ENCODE data around the gene PTOV1.

DNA sequence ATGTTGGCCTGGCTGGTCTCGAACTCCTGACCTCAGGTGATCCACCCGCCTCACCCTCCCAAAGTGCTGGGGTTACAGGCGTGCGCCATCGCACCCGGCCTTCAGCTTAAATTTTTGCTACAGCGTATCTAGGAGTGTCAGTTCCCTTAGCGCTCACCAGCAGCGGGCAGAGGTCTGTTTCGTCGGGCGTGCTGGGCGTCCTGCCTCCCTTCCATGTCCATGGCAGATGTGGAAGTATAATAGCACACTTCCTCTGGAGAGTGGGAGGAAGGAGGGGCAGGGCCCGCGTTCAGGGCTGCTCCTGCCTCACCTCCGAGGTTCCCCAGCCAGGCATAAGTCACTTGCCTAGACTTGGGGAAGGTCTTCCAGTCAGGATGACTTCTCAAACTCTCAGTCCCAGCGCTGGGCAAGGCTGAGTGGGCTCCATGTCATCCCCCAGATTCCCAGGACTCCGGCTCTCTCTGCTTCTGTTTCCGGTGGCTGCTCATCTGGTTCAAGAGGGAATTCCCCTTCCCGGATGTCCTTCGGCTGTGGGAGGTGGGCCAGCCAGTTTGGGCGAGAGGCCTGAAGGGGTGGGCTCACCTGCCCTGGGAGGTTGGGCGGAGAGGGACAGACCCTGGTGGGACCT lies 36.2 kb downstream of the PTOV1 start:
- TF ChIP-seq, protein P1, sequence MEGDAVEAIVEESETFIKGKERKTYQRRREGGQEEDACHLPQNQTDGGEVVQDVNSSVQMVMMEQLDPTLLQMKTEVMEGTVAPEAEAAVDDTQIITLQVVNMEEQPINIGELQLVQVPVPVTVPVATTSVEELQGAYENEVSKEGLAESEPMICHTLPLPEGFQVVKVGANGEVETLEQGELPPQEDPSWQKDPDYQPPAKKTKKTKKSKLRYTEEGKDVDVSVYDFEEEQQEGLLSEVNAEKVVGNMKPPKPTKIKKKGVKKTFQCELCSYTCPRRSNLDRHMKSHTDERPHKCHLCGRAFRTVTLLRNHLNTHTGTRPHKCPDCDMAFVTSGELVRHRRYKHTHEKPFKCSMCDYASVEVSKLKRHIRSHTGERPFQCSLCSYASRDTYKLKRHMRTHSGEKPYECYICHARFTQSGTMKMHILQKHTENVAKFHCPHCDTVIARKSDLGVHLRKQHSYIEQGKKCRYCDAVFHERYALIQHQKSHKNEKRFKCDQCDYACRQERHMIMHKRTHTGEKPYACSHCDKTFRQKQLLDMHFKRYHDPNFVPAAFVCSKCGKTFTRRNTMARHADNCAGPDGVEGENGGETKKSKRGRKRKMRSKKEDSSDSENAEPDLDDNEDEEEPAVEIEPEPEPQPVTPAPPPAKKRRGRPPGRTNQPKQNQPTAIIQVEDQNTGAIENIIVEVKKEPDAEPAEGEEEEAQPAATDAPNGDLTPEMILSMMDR (IDR thresholded peaks at IDR 0.05), result no peak
- no peak for TF ChIP-seq SP1 (CRISPR knock-in tag; conservative IDR thresholded peaks at IDR 0.05)
- no peak for TF ChIP-seq JUN (CRISPR knock-in tag; IDR thresholded peaks at IDR 0.05)
- no peak for TF ChIP-seq NFYB (CRISPR knock-in tag; conservative IDR thresholded peaks at IDR 0.05; ENCODE audit: low read depth)
- TF ChIP-seq, protein P2, sequence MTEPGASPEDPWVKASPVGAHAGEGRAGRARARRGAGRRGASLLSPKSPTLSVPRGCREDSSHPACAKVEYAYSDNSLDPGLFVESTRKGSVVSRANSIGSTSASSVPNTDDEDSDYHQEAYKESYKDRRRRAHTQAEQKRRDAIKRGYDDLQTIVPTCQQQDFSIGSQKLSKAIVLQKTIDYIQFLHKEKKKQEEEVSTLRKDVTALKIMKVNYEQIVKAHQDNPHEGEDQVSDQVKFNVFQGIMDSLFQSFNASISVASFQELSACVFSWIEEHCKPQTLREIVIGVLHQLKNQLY (CRISPR knock-in tag; IDR thresholded peaks at IDR 0.05), result no peak
- TF ChIP-seq CREB1 (CRISPR knock-in tag; IDR thresholded peaks at IDR 0.05), result no peak
- TF ChIP-seq, protein P3, sequence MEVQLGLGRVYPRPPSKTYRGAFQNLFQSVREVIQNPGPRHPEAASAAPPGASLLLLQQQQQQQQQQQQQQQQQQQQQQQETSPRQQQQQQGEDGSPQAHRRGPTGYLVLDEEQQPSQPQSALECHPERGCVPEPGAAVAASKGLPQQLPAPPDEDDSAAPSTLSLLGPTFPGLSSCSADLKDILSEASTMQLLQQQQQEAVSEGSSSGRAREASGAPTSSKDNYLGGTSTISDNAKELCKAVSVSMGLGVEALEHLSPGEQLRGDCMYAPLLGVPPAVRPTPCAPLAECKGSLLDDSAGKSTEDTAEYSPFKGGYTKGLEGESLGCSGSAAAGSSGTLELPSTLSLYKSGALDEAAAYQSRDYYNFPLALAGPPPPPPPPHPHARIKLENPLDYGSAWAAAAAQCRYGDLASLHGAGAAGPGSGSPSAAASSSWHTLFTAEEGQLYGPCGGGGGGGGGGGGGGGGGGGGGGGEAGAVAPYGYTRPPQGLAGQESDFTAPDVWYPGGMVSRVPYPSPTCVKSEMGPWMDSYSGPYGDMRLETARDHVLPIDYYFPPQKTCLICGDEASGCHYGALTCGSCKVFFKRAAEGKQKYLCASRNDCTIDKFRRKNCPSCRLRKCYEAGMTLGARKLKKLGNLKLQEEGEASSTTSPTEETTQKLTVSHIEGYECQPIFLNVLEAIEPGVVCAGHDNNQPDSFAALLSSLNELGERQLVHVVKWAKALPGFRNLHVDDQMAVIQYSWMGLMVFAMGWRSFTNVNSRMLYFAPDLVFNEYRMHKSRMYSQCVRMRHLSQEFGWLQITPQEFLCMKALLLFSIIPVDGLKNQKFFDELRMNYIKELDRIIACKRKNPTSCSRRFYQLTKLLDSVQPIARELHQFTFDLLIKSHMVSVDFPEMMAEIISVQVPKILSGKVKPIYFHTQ (CRISPR knock-in tag; IDR thresholded peaks at IDR 0.05), result no peak
- no peak for TF ChIP-seq TEAD4 (CRISPR knock-in tag; IDR thresholded peaks at IDR 0.05)
- TF ChIP-seq, protein P4, sequence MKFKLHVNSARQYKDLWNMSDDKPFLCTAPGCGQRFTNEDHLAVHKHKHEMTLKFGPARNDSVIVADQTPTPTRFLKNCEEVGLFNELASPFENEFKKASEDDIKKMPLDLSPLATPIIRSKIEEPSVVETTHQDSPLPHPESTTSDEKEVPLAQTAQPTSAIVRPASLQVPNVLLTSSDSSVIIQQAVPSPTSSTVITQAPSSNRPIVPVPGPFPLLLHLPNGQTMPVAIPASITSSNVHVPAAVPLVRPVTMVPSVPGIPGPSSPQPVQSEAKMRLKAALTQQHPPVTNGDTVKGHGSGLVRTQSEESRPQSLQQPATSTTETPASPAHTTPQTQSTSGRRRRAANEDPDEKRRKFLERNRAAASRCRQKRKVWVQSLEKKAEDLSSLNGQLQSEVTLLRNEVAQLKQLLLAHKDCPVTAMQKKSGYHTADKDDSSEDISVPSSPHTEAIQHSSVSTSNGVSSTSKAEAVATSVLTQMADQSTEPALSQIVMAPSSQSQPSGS (CRISPR knock-in tag; IDR thresholded peaks at IDR 0.05; ENCODE audit: borderline replicate concordance, low read depth), result no peak
- no peak for TF ChIP-seq ZNF263 (CRISPR knock-in tag; IDR thresholded peaks at IDR 0.05; ENCODE audit: low read depth)
- TF ChIP-seq NFE2L1 (CRISPR knock-in tag; IDR thresholded peaks at IDR 0.05), result no peak

All from WTC11 (cell line).